Measurements from ENCODE around the gene CCDC183. TPM values are rescaled to one million over a fixed set of nuclear protein-coding genes. Genes with fewer than 3 reads are reported as not detected.
A peak's percentile ranks its signal among the peaks of the same experiment; 100 is the strongest.

The CCDC183 gene
- total and polyA plus RNA-seq, 9 donors: 0.47 to 11.8 (median 5.7) TPM

DNA sequence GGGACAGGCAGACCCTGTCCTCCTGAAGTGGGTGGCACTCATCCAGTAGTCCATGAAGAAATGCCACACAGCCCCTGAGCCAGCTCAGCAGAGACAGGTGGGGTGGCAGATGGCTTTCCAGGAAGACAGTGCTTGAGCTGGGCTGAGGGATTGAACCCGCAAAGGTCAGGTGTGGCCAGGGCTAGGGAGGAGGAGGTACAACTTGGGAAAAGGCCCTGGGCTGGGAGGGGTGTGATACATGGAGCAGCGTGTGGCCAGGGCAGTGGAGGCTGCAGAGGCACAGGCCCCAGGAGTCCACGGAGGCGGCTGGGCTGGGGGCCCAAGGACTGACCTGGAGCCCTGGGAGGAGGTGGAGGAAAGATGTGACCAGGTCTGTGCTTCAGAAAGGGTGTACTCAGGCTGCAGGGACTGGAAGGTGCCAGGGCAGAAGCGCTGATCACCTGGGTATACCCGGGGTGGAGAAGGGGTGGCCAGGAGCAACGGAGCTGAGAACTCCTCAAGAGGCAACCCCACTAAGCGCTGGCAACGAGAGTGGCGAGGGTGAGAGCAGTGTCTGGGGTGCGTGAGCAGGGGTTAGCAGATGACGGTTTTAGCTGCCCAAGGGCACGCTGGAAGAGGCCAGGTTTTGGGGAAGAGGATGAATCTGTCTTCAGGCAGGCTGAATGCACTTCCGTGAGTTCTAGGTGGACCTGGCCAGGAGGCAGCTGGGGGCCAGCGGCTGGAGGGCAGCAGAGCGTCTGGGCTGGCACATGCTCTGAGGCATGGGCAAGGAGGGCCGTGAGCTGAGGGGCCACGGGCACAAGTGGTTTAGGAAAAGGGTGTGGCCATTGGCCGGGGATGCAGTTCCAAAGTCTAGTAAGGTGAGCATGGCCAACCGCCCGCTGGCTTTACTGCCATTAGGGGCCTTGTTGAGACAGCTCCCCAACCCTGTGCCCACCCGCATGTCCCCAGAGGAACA lies 7.7 kb downstream of the CCDC183 start:
- no peaks in the 10 kb centered on the region for H3K27me3 ChIP-seq
- 93 to 95% (median 94%) methylated on average over 22 of the region's 22 CpGs for WGBS, 3 donors
- intact Hi-C loops (cut with DNase I): no loop called here
- H3K4me1 ChIP-seq (ENCODE audit: insufficient read depth): peaks cover 9% of the 10 kb centered on the region
- no peaks in the 10 kb centered on the region for H3K9me3 ChIP-seq
- TF ChIP-seq POLR2A (IDR thresholded peaks at IDR 0.05) (no peak), EP300 (IDR thresholded peaks at IDR 0.05) (no peak), CTCF (IDR thresholded peaks at IDR 0.05) (no peak)
- no peak overlapping the region for H3K27ac ChIP-seq
- no peaks in the 10 kb centered on the region for H3K36me3 ChIP-seq
- H3K4me3 ChIP-seq: no peak overlapping the region
- peak in 1 of 5 donors; percentile 41 for DNase-seq

GRCh38 chr9:136804509-136805206 lies 8.5 kb downstream of the CCDC183 start:
- Histone ChIP-seq H3K27me3 (no peaks in the 10 kb centered on the region), H3K4me1 (ENCODE audit: insufficient read depth) (peaks cover 5% of the 10 kb centered on the region), H3K9me3 (no peaks in the 10 kb centered on the region), H3K27ac (no peak overlapping the region), H3K36me3 (no peaks in the 10 kb centered on the region), H3K4me3 (no peak overlapping the region)
- no peak for TF ChIP-seq EP300 (IDR thresholded peaks at IDR 0.05)
- TF ChIP-seq CTCF (IDR thresholded peaks at IDR 0.05): no peak
- TF ChIP-seq POLR2A (IDR thresholded peaks at IDR 0.05): no peak
- DNase-seq: peak in 3 of 5 donors; percentile 41 to 51 (median 44)
- 89% methylated on average over 20 of the region's 20 CpGs for WGBS, 3 donors
- intact Hi-C loops (cut with DNase I): no loop called here

GRCh38 chr9:136805207-136805740 lies 9.1 kb downstream of the CCDC183 start:
- Histone ChIP-seq H3K36me3 (no peaks in the 10 kb centered on the region), H3K9me3 (no peaks in the 10 kb centered on the region), H3K4me3 (no peak overlapping the region), H3K27me3 (no peaks in the 10 kb centered on the region), H3K4me1 (ENCODE audit: insufficient read depth) (peaks cover 3% of the 10 kb centered on the region), H3K27ac (no peak overlapping the region)
- DNase-seq: peak in 1 of 5 donors; percentile 38
- TF ChIP-seq POLR2A (IDR thresholded peaks at IDR 0.05) (no peak), EP300 (IDR thresholded peaks at IDR 0.05) (no peak), CTCF (IDR thresholded peaks at IDR 0.05) (no peak)
- intact Hi-C loops (cut with DNase I): no loop called here
- WGBS, 3 donors: 86 to 87% (median 86%) methylated on average over 11 to 12 of the region's 12 CpGs

GRCh38 chr9:136806067-136806466 lies 9.9 kb downstream of the CCDC183 start:
- no peaks in the 10 kb centered on the region for H3K36me3 ChIP-seq
- no peak overlapping the region for H3K4me3 ChIP-seq
- TF ChIP-seq EP300 (IDR thresholded peaks at IDR 0.05): no peak
- no peak for TF ChIP-seq CTCF (IDR thresholded peaks at IDR 0.05)
- TF ChIP-seq POLR2A (IDR thresholded peaks at IDR 0.05): no peak
- H3K27me3 ChIP-seq: no peaks in the 10 kb centered on the region
- intact Hi-C loops (cut with DNase I): no loop called here
- WGBS, 3 donors: 90 to 93% (median 92%) methylated on average over 10 of the region's 10 CpGs
- H3K27ac ChIP-seq: no peak overlapping the region
- DNase-seq: peak in 2 of 5 donors; percentile 33 to 39
- H3K4me1 ChIP-seq (ENCODE audit: insufficient read depth): peaks cover 3% of the 10 kb centered on the region
- H3K9me3 ChIP-seq: no peaks in the 10 kb centered on the region
